ENCODE data around the gene ABCA6.

DNA sequence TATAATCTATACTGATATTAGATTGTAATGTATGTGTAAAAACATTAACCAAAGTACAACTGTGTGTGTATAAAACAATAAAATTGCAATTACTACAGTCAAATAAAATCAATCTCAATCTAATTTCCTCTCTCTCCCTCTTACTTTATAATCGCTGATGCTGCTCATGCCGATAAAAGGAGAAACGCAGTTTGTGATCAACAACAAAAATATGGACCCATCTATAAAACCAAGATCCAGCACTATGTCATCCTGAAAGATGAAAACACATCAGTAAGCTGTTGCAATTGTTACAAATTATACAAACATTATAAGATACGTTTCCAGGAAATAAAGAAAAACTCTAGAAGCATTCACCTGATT, 33.5 kb upstream of the ABCA6 start:
- TF ChIP-seq, protein P1, sequence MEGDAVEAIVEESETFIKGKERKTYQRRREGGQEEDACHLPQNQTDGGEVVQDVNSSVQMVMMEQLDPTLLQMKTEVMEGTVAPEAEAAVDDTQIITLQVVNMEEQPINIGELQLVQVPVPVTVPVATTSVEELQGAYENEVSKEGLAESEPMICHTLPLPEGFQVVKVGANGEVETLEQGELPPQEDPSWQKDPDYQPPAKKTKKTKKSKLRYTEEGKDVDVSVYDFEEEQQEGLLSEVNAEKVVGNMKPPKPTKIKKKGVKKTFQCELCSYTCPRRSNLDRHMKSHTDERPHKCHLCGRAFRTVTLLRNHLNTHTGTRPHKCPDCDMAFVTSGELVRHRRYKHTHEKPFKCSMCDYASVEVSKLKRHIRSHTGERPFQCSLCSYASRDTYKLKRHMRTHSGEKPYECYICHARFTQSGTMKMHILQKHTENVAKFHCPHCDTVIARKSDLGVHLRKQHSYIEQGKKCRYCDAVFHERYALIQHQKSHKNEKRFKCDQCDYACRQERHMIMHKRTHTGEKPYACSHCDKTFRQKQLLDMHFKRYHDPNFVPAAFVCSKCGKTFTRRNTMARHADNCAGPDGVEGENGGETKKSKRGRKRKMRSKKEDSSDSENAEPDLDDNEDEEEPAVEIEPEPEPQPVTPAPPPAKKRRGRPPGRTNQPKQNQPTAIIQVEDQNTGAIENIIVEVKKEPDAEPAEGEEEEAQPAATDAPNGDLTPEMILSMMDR (IDR thresholded peaks at IDR 0.05; ENCODE audit: low read depth, low read length), result no peak
- no peak for TF ChIP-seq EZH2phosphoT487 (IDR thresholded peaks at IDR 0.05; ENCODE audit: low read depth)
